ENCODE results near the gene C3orf18.

Gene C3orf18

DNA sequence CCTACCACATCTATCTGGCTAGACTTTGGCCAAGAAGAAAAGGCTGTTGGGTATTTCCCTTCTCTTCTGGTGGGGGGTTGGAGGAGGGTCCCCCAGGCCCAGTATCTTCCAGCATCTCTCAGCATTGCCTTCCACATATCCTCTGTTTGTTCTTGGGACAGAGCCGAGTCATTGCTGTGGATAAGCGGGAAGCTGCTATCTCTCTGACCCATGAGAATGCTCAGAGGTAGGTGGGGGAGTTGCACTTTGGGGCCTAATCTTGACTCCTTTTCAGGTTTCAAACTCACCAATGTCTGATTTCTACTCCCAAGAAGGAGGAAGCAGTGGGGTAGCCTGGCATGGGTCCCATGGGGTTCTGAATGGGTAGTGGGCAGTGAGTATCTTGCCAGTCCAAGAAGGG, 9.8 kb upstream of the C3orf18 start:
- DNase-seq: no peak

DNA sequence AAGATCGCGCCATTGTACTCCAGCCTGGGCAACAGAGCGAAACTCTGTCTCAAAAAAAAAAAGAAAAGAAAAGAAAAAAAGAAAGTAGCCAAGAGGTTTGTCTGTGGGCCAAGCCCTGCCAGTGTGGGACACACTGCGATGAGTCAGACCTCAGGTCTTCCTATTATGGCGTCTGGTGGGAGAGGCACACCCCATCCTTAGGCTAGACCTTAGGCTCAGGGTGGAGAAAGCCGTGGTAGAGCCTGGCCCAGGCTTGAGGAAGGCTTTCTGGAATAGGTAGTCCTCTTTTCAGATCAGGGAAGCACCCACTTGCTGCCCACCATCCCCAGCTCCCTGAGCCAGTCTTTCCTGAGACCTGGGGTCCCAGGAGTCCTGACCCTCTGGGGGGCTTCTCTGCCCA, 7.8 kb upstream of the C3orf18 start:
- DNase-seq: no peak

DNA sequence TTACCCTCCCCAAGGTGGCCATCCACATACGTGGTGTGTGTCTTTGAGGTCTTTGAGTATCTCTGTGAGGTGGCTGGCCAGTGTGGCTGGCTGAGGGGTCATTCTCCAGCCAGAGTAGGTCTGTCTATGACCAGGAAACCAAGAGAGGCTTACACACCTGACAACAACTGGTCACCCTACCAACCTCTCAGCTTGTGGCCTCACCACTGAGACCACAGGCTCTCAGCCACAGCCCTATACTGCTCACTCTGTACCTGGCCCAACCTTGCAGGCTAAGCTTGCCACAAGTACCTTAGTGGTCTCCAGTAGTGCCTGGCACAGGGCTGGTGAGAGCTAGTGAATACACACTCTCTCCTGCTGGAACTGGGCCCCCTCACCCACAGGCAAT, 6.9 kb upstream of the C3orf18 start:
- no peak for DNase-seq

DNA sequence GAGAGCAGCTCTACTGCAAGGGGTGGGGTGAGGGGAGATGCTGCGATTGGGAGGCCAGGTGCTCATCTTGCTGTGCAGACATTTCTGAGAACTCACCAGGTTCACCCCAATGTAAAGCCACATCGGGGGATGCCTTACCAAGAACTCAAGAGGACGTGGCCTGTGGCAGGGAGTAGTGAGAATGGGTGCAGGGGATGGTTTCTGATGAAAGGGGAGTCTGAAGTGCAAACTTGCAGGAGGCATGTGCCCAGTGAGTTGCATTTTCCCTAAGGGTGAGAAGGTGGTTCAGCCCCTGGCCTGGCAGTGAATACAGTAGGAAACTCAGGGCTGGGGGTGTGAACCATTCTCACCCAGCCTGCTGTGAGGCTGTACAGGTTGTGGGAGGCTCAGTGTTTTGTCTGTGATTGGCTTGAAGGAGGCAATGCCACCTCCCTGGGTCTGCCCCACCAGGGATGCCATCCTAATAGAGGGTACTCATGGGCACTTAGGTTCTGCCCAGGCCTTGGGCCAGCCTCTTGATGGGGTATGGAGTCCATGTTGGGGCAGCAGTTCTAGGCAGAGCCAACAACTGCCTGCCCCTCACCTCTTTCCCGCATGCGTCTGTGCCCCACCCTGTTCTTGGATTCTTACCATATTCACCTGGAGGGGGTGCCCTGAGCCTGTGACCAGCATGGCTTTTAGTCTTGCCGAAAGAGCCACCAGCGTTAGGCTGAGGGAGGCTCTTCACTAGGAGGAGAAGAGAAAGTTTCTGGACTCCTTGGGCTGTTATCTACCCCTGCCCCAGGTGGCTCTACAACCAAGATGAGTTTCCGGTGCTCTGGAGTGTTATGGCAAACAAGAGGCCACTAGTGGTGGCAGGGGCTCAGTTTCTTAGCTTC, 6.3 kb upstream of the C3orf18 start:
- DNase-seq: no peak

DNA sequence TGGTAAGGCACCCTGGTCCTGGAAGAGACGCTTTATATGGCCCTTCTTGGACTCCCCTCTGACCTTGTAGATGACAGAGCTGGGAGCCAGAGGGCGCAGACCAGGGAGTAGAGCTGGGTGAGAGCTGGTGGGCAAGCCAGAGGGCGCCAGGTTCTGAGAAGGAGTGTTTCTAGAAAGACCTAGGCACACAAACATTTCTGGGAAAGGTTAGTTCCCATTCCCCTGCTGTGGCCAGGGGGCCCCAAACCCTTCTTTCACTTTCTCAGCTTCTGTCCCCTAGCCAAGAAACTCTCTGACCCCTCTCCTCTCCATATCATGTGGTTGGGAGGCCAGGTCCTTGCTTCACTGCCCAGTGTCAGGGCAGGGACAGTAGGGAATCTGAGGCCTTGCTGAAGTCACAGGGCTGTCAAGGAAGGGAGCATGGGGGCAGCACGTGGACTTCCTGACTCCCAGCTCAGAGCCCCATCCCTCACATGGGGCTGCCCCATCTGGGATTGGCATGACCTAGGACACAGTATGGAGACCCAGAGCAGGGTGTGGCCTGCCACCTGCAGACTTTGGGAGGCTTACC, 5.3 kb upstream of the C3orf18 start:
- no peak for DNase-seq

DNA sequence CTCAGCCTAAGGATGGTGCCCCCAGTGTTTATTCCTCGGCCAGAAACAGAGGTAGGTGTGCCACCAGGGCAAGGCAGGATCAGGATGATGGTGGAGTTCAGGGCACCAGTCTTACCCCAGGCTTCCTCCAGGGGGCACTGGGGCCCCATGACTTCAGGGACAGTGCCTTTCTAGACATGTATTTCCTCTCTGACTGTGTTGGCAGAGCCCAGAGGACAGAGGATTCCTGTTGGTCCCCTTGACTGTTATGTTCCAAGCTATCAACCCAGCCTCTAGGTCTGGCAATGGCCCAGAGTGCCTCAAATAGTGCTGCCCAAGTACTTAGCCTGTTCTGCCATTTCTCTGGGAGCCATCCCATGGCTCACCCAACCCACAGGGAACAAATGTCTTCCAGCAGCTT, 4.6 kb upstream of the C3orf18 start:
- peak; percentile 80 for DNase-seq

DNA sequence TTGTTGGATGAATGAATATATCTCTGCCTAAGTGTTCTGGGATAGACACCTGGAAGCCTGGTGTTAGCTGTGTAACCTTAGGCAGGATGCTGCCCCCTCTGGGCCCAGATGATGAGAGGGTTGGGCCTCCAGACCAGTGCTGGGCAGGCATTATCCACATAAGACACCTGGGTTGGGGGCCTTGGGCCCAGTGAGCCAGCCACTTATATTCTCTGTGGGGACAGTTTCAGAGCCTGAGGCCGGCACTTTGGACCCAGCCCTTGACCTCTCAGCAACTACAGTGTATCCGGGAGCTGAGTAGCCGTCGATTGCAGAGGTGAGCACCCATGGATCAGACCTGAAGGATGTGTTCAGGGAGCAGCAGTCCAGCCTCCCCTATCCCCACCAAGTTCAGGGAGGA, 3.9 kb upstream of the C3orf18 start:
- no peak for DNase-seq

DNA sequence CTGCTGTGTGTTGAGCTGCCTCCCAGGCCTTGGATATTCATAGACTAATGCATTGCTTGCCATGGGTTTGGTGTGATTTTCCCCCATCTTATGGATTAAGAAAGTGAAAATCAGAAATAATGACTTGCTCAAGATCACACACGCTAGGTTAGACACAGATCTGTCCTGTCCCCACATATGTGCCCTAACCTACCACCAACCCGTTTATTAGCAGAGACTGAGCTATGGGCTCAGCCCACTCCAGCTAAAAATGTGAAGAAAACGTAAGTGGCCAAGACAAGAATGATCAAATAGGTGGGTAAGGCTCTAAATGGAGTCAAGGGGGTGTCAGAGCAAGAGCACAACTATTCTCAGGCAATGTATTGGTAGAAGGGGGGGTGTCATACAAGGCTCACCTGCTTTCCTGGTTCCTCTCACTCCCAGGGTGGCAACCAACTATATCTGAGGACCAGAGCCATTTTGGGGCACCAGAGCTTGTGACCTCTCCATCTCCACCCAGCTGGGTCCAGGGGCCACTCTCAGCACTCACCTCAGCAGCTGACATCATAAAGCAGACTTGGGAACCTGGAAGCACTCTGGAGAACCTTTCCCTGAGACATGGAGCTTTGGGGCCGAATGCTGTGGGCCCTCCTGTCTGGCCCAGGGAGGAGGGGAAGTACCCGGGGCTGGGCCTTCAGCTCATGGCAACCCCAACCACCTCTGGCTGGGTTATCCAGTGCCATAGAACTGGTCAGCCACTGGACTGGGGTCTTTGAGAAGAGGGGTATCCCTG, 3.1 kb upstream of the C3orf18 start:
- DNase-seq: no peak

DNA sequence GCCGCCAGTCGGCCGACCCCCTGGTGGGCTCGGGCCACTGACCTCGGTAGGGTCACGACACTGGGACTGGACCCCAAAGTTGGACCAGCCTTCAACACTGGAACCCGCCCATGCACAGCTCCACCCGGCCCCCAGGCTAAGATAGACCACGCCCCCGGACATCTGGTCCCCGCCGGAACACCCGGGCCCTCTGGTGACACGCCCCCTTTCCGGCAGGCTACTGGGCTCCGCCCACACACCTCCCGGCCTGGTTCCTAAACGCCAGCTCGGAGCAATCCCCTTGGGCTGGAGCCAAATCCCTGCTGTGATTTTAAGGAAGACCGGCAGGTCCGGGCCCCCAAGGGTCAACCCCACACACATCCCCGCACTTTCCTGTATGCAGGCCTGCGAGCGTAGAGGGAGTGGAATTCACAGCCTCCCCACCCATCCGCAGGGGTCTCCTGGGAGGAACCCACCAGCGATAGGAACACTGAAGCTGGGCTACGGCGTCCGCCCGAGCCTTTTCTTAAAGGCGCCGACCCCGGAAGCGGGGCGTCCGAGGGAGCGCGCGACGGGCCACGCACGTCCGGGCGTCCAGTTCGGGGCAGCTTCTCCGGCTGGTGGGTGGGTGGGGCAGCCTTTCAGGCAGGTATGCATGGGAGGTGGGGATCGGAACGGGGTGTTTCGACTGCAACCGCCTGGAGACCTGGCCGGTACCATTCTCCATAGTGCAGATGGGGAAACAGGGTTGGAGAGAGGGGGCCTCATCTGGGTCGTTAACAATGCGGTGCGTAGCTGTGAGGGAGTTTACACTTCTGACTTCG, 1.6 kb upstream of the C3orf18 start, which contains the start of gene HEMK1:
Gene HEMK1 (plus strand): TSS at position 576 of the 803 bp plus-strand sequence. CDS start 1,583 bp downstream, outside the sequence.
- DNase-seq: peak; percentile 97

DNA sequence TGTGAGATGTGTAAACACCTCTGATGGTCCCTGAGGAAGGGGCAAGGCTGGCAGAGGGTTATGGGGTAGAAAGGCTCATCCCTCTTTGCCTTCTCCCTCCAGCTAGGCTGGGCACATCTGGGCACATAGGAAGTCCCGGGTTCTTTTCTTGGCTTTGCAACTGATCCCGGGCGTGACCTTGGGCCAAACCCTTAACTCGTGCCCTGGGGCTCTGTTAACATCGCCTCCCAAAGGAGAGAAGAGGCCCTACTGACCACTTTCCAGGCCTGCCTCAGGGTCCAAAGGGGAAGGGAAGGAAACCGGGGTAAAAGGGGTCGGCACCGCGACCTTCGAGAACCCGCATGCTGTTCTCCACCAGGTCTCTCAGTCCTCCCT, 549 bp downstream of the C3orf18 start:
- no peak for DNase-seq

DNA sequence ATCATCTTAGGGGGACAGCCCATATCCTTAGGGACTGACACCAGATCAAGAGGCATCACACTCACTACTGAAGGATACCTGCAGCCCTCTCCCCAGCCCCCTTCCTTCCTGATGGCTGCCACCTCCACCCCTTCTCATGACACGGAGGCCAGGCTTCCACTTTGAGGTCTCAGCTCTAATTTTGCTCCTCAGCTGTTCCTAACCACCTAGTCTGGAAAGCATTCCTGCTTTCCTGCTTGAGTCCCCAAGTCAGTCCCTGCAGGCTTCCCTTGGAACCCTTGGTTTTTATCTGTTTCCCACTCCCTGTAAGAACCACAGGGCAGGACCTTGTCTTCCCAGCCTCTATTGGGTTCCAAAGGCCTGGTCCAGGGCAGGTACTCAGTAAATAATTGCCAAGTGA, 3.2 kb downstream of the C3orf18 start:
- DNase-seq: no peak

DNA sequence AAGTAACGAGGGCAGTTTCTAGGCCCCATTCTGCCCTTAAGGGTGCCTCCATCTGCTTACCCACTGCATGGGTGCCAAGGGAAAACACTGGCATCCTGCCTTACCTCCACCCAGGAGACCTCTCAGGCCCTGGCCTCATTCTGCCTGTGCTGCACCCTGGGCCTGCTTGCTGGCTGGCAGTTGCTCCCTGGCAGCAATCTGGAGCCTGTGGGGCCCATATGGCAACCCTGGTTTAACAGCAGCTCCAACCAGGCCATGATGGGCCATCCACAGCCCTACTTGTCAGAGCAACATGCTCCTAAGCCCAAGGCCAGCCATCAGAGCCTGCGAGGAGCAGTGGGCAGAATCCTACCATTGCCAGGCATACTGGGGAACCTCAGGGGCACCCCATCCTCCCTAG, 3.7 kb downstream of the C3orf18 start:
- no peak for DNase-seq

DNA sequence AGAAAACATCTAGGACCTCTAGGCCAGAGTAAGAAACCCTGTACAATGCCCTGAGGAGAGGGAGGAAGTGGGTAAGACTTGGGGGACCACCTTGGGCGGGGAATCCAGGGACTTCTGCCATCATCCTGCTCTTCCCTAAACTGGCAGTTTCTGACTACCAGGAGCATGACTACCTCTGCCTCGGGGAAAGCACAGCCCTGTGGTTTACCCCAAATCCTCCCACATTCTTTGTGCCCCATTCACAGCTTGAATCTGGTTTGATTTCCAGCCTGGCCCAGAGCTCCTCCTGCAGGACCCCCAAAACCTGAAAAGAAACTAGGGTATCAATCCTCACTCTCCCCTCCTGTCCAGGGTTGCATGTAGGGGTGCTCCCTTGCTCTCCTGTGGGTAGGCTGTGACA, 4.7 kb downstream of the C3orf18 start:
- no peak for DNase-seq

DNA sequence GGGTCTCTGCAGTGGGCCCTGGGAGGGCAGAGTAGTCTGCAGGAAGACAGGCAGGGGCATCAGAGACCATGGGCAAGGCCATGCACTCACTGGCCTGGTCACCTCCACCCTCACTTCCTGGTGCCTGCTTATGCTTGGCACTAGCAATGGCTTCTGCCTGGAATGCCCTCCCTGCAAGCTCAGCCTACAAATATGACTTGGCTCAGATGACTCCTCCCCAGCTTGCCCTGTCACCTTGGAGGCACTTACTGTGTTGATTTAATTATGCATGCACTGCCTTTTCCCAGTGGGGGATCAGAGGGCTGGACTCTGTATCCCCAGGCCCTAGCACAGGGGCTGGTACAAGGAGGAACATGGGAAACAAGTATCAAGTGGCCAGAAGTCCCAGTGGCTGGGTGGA, 7.8 kb downstream of the C3orf18 start:
- DNase-seq: no peak

DNA sequence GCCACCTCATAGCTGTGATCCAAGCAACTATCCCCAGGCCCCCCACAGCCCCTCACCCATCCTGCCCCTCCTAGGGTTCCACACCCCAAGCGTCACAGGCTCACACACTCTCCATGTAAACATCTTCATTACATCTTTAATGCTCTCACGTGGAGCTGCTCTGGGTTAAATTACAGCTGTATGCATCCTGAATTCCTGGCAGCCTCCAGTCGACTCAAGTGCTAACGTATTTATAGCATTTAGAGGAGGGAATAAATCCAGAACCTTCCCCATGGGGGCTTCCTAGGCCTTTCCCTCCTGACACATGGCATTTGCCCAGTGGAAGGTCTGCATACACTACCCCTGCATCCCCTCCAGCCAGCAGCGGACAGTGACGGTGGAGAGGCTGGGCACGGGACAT, 9.6 kb downstream of the C3orf18 start:
- no peak for DNase-seq

DNA sequence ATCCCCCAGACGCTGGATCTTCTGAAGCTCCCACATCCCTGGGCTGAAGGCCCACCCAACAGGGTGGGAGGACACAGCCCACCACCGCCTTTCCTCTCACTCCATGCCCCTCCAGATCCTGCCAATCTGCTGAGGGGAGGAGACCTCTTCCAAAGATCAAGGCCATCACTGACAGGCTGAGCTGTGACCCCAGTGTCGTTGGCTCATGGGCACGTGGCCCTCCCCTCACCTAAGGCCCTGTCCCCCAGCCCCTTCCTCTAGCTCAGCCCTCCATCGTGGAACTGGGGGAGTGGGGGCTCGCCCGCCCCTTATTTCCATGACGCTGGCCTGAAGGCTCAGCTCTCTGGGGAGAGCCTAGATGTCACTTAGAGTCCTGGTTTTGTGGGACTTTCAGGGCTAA, 10.4 kb downstream of the C3orf18 start:
- DNase-seq: no peak

DNA sequence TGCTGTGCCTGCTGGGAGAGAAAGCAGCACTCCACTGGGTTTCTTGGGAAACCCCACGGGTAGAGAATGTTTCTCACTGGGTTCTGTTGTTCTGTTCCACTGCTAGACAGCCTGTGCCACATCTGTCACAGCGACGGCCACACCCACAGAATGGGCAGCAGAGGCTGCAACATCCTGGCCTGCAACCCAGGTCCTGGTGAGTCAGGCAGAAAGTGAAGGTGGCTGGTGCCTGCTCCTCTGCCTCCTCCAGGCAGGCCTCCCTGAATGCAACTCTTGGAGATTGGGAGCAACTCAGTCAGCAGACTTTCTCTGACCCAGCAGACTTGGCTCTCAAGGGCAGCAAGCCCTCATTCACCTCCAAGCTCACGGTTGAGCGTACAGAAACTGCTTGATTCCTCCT, 13.0 kb downstream of the C3orf18 start:
- DNase-seq: no peak

DNA sequence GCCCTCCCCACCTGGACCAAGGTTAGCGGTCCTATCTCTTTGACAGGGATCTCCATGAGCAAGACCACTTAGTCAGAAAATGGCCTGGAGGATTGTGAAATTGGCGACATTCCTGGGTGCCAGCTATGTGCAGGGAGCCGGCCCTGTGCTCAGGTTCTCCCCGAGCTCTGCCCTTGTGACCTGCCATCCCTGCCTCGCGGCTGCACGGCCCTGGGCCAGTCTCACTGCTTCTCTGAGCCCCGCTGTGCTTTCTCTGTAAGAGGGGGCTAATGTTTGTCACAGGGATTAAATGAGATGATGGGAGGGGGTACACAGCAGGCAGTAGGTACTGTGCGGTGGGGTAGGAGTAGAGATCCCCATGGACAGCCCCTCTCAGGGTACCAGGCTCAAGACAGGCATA, 14.9 kb downstream of the C3orf18 start:
- no peak for DNase-seq

DNA sequence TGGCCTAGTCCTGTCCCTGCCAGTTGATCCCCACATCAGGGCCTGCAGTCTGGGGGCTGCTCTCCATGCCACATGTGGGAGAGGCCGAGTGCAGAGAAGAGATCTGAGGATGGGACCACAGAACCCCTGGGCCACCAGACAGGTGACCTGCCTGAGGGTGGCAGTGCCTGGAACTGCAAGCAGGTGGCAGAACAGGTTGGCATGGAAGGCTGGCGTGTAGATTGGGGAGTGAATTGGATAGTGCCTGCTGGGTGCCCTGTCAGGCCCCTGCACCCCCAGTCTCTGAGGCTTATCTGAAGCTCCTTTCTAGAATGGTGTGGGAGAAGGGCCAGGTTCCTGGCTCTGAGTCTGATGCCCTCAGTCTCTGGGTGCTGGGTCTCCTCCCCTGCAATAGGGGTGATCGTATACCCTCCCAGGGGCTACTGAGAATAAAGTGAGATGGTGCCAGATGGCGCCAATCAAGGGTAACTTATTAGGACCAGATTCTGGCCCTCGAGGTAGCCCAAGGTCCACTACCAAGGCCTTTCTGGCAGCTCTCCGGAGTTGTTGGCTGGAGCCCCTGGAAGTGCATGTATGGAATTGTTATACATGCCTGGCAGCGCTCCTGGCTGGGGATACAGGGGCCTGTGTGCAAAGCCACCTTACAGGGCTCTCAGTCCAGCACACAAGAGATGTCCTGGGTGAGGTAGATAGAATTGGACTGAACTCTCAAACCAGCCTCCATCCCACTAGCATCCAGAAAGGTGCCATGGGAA, 15.7 kb downstream of the C3orf18 start:
- no peak for DNase-seq

DNA sequence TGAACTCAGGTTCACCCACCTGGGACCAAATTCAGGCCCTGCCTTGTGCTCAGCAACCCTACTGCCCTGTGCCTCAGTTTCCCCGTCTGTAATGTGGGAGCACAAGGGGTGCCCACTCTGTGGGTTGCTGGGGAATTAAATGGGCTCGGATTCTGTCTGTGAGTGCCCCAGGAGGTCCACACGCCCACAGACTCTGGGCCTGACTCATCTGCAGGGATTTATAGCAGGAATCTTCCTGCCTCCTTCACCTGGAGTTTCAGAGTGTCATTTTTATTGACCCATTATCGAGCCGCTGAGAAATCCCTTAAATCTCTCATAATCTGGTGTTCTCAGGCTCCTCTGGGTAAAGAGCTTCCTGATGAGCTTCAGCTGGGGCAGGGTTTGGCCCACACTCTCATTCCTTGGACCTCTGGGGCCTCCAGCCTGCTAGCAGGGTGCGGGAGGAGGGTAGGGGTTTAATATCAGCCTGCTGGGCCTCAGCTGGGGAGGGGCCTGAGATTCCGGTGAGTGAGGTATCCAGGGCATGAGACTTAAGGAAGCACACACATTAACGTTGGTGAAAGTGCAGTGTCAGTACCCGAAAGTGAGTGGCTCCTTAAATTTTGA, 16.4 kb downstream of the C3orf18 start:
- no peak for DNase-seq

DNA sequence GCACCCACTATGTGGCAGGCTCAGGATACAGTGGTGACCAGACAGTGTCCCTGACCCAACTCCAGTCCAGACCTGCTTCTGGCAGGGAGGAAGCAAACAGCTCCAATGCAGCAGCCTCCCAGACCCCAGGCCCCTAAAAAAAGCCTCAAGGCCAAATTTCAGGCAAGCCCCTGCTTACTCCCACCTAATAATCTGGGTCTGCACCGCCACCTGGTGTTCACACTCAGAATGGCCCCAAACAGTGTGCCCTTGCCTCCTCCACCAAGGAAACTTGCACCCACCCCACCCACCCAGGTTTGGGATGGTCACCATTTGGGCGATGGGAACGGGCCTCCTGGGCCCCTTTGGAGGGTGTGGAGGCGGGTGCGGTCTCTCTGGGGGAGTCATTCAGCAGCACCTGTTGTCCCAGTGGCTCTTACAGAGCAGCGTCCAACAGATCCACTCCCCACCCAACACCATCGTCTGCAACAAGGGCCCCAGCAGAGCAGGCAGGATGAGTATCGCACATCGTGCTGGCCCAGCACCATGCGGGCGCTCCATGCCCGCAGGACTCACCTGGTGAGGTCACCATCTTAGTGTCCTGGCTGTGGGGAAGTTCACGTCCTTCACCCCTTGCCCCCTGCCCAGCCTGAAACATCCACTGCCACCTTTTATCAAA, 17.3 kb downstream of the C3orf18 start:
- peak; percentile 64 for DNase-seq
